Measurements from ENCODE around the gene TRAF7.
"Not testable (repeated sequence)": the region's sequence is repeated elsewhere in the genome, so short reads cannot be mapped to it uniquely, and the experiment has no call there.

Gene TRAF7

DNA sequence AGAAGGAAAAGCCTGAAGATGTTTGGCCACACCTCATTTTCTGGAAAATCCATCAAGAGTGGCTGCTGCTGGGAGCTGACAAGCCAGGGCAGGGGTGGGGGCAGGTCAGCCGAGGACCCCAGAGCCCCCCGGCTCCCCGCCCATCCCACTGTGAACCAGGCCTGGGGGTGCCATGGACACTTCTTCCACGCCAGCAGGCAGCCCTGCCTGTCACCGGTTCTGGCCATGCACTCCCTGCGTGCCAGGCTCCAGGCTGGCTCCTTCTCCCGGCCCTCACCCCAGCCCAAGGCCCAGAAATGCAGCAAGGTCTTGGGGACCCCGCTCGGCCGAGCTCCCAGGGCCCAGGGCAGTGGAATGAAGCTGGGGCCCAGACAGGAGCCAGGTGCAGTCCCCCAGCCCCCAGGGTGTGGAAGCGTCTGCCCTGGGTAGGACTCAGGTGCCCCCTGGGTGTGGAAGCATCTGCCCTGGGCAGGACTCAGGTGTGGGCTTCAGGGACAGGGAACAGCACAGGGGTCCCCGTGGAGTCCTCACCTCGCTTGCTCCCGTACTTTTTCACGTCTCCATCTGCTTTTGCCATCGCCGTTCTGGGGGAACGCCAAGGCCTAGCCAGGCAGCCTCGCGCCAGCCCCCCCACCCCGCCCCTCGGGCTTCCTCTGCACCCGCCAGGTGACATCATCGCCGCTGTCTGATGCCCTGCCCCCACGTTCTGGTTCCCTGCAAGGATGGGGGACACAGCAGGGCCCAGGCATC, 32.5 kb upstream of the TRAF7 start:
- not testable (repeated sequence) for DNase-seq

DNA sequence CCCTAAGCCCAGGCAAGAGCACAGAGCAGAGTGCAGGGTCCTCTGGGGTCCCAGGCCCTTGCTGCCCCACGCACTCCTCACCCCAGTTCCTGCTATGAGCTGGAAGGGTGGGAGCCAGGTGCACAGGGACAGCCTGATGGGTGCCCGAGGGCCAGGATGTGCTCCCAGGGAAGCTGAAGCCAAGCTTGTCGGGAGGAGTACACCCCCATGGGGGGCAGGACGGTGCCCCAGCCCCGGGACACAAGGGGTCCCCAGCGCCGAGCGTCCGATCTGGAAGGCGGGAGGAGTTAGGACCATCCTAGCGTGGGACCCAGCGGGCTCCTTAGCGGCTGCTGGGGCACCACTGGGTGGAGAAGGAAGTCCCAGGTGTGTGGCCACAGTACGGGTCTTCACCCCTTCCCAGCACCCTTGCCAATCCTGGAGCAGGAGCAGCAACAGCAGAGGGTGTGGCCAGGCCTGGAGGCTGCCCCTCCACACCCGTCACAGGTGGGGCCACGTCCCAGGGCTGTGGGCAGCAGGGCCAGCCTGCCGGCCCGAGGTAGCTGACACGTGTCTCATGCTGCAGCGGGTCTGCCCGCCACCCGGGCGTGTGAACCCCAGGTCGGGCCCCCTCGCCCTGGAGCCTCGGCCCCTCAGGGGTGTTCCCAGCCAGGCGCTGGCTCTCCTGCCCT, 31.7 kb upstream of the TRAF7 start:
- DNase-seq: not testable (repeated sequence)

DNA sequence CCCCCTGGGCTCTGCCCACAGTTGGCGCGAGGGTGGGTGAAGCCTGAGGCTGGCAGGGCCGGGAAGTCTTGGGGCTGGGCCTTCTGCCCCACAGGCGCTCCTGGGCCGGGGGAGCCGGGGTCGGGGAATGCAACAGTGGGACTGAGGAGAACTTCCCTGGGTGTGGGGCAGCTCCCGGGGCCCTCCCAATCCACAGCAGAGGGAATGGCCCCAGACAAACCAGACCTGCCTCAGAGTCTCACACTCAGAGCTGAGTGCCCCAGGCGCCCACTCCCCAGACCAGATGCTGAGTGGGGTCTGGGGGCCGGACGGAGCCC, 31.2 kb upstream of the TRAF7 start:
- DNase-seq: not testable (repeated sequence)

DNA sequence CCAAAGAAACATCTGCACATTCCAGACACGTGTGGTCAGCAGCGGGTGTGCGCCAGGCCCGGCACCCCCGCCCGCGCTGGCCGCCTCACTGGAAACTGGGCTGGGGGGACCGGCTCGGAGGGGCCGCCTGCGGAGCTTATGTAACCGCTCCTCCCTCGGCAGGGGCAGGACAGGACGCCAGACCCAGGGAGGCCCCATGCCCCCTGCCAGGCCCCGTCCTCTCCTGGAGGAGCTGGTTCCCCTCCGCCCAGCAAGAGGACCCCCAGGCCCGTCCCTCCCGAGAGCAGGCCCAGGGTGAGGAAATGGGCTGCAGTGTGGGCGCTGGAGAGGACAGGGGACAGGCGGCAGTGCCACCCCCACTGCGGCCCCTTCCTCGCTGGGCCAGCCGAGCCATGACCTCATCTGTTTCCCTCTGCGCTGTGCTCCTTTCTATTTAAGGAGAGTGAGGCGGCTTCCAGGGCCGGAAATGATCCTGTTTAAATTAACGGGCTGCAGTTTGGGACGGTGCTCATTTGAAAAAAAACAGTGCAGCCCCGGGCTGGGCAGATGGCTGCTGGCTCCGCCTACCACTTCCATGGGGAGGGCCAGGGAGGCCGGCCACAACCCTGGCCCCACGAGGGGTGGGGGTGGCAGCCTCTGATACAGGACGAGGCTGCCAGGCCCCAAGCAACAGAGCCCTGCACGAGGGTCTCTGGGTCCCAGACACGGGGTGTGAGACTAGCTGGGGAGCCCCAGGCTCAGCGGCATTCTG, 30.7 kb upstream of the TRAF7 start:
- not testable (repeated sequence) for DNase-seq

DNA sequence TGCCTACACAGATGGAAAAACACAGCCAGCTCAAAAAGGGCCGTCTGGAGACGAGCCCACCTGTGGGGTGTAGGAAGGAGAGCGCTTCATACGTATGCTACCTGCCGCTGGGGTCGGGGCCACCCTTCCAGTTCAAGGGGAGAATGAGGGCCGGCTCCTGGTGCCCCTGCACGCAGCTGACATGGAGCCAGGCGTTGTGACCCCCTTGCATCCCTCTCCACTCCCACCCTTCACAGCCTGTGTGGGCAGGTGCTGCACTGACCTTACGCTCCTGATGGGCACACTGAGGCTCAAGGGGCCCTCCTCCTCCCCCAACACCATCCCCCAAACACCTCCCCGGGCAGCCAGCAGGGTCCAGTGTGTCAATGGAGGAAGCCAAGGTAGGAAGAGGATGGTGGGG, 30.0 kb upstream of the TRAF7 start:
- not testable (repeated sequence) for DNase-seq

DNA sequence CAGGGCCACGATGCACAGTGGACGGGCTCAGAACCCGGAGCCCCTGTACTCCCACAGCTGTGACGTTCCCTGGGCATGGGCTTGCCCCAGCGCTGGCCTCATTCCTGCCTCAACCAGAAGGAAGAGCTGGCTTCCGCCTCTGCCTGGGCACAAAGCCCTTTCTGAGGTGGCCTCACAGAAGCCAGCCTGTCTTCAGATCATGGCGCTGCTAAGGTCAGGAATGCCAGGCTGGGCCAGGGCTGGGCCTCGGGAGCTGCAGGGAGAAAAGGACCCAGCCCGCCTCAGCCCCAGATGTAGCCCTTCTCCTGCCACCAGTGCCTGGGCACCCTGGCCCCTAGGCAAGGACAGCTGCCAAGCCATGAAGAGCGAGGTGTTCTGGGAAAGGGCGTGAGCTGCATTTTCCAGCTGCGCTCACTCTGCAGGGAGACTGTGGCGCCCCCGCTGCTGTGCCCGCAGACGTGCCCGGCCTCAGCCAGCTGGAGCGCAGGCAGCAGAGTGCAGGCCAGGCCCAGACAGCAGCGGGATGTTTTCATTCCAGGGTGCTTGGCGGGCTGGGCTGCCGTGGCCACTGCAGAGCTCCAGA, 29.3 kb upstream of the TRAF7 start:
- not testable (repeated sequence) for DNase-seq

DNA sequence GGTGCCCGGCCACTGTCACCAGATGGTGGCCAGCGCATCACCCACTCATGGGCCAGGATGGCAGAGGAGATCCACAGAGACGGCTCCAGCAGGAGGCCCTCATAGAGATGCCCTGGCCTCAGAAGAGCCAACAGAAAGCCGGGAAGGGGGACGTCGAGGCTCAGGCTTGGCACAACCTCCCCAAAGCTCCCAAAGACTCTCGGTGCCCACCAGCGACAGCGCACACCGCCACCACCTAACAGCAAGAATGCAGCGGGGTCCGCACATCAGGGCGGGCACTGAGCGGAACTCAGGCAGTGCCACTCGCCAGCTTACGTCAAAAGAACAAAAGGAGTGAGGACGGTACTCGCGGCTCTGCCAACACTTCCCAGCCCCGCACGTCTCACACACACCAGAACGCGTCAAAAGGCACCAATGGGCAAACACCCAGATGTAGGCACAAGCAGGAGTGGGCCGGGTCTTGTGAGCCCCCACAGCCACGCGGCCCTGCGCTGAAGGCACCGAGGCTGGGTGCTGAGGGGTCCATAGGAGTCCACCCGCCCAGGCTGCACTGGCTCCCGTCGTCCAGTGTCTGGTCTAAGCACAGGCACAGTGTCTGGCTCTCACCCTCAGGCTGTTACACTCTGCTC, 28.5 kb upstream of the TRAF7 start:
- not testable (repeated sequence) for DNase-seq

DNA sequence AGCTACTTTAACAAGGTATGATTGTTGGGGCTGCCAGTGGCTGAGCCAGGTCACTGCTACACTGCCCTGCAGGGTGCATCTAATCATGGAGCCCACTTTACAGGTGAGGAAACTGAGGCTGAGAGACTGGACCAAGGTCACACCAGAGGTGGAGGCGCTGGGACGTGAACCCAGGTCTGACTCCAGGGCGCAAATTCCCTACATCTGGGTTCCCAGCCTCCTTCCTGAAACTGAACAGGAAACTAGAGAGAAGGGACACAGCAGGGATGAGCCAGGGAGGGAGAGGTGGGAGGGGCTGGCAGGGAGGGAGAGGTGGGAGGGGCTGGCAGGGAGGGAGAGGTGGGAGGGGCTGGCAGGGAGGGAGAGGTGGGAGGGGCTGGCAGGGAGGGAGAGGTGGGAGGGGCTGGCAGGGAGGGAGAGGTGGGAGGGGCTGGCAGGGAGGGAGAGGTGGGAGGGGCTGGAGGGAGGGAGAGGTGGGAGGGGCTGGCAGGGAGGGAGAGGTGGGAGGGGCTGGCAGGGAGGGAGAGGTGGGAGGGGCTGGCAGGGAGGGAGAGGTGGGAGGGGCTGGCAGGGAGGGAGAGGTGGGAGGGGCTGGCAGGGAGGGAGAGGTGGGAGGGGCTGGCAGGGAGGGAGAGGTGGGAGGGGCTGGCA, 27.8 kb upstream of the TRAF7 start:
- DNase-seq: peak; percentile 68

DNA sequence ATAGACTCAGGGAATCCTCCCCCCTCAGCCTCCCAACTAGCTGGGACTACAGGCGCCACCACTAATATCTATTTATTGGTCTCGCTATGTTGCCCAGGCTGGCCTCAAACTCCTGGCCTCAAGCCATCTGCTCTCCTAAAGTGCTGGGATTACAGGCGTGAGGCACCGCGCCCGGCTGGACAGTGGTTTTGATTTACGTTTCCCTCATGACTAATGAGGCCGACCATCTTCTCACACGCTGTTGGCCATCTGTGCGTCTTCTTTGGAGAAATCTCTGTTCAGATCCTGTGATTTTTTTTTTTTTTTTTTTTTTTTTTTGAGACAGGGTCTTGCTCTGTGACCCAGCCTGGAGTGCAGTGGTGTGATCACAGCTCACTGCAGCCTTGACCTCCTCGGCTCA, 26.3 kb upstream of the TRAF7 start:
- DNase-seq: not testable (repeated sequence)

DNA sequence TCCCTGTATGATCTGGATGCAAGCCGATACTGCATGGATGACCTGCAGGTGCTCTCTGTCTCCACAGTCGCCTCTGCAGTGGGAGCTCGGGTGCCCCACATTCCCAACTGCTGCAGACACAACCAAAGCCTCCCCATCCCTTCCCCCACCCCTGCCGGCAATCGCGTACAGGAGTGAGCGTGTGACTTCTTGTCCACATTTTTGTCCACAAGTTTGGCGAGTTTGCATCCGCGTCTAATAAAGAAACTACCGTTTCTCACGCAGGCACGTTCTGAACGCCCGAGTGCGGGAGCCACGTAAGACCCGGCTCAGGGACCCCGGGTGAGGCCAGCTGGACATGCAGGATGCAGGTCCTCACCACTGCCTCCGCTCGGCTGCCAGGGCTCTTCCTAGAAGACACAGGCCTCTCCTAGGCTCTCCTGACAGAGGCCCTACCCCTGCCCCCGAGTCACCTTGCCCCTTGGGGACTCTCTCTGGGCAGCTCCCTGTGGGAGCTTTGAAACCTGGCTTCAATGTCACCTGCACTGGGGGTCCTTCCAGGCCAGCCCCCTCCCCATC, 25.6 kb upstream of the TRAF7 start:
- not testable (repeated sequence) for DNase-seq

DNA sequence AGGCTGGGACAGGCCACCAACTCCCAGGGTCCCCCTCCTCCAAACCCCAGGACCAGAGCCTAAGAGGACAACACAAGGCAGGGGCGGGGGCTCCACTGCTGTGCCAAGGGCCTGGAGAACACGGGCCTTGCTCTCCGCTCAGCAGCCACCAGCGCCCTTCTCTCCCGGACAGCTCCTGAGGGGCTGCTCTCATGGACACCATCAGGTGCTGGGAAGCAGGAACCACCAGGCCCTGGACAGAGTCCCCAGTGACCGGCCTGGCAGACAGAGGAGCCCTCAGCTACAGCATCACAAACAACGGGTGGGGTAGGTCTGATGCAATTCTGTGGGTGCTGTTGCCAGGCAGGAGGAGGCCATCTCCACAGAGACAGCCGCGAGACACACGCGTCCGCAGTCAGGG, 21.8 kb upstream of the TRAF7 start:
- DNase-seq: not testable (repeated sequence)

DNA sequence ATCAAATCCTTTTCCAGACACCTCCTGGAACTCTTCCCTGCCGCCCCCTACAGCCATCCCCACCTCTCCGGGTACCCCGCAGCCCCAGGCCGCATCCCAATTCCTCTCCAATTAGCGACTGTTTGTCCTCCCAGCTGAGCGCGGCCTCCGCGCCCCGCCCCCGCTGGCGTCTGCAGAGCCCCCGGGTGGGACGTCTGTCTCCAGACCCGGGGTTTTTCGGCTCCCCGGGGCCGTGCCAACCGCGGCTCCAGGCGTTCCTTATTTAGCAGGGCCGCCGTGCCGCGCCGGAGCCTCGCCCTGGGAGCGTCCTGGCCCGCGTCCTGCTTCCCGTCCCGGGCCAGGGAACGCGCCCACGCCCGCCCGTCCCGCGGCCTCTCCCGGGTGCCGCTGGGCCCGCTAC, 20.5 kb upstream of the TRAF7 start:
- DNase-seq: not testable (repeated sequence)

DNA sequence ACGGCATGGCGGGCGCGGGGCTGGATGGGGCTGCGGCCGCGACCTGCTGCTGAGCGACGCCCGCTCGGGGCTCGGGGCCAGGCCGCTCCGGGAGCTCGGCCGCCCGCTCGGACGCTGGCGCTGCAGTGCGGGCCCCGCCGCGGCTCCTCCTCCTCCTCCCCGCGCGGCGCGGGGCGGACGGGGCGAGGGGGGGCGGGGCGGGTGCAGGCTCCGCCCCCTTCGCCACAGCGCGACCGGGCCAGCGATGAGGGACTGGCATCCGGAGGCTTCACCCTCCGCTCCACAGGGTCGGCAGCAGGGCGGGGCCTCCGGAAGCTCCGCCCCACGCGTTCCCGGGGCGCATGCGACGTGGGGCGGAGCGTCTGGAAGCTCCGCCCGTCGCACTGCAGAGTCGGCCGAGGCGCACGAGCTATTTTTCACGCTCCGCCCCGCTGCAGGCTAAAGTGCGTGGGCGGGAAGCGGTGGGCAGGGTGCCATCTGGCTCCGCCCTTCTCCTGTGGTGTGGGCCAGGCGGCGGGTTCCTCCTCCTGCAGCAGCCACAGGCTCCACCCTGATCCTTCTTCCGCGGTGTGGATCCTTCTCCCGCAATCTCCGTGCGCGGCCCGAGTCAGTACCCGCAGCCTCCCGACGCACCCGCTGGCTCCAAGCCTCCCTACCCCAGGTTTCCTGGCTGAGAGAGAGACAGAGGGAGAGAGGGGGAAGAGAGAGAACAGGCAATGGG, 19.7 kb upstream of the TRAF7 start, which contains the start of gene PKD1:
Gene PKD1, minus strand, starts transcription at position 129 of the 721 bp plus-strand sequence. CDS start 209 bp downstream, outside the sequence.
- peak; percentile 98 for DNase-seq

DNA sequence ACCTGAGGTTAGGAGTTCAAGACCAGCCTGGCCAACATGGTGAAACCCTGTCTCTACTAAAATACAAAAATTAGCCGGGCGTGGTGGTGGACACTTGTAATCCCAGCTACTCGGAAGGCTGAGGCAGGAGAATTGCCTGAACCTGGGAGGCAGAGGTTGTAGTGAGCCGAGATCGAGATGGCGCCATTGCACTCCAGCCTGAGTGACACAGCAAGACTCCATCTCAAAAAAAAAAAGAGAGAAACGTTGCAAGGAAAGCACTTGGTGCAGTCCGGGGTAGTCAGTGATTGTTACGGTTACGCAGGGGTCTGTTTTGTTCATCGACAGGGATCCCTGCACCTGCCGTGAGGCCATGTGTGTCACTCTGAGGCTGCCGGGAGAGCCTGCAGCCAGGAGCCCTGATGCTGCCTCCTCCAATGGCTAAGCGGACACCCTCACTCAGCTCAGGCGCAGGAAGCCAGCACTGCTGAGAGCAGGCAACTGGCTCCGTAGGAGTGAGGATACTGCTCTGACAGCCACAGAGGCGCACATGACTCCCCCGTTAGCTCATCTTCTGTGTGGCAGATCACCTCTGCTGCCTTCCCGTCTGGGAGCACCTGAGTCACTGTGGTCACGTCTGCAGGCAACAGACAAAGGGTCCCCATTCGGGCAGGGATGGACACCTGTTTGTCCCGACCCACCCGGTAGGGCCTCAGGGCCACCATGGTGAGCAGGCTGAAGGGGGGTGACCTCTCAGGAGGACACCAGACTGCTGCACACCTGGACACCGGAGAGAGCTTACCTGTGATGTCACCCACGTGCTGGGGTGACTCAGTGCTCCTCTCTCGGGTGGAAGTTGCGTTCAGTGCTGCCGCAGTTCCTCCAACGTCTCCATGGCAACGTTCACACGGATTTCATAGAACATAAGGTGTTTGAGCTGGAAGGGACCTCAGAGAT, 12.4 kb upstream of the TRAF7 start:
- DNase-seq: no peak

DNA sequence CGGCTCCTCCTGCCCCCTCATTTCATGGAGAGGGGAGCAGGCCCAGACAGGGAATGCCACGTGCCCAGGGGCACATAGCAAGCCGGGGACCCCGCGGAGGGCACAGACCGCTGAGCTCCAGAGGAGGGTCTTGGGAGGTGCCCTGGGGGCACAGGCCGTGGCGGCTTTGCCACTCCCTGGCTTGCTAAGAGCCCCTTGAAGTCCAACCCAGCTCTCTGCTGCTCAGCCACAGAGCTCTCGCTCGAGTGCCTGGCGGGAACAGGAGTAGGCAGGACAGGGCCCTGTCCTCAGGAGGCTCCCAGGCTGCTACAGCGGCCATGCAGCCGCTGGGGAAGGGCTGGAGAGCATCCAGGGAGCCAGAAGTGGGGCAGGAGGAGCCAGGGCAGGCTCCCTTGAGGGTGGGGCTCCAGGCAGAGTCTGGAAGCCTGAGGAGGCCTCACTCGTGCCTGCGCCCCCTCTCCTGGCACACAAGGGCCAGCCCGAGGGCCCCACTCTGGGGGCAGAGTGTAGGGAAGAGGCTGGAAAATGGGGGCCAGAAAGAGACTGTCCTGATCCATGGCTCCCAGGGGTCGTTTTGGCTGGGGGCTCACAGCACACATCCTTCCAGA, 11.6 kb upstream of the TRAF7 start:
- DNase-seq: no peak

DNA sequence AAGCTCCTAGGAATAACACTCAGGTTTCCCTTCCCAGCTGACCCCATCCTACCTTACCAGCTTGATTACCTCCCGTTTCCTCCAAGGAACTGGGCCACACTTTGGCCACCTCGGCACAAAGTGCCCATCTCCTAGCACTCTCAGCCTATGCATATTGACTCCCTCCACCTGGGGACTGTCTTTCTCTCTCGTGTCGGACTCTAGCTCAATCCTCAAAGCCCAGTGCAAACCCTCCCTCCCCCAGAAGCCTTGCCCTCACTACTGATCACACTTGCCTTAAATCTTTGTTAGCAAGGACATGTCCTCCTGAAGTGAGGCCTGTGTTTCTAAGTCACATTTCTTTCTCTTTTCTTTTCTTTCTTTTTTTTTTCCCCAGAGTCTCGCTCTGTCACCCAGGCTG, 9.7 kb upstream of the TRAF7 start:
- DNase-seq: no peak

DNA sequence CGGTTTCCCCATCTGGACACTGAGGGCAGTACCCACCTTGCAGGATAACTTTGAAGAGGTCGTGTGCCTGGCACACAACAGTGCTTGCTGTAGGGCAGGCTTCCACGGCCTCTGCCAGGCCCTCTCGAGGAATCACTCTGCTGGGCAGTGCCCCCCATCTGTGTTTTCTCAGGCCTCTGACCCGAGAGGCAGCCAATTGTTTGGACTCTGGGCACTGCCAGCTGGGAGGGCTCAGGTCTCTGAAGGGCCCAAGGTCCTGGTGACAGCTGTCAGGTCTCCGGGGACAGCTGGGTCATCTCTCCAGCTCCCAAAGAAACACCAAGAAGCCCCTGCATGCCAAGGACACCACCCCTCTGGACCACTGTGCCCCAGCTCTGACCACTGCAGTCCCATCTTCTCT, 8.2 kb upstream of the TRAF7 start:
- DNase-seq: no peak

DNA sequence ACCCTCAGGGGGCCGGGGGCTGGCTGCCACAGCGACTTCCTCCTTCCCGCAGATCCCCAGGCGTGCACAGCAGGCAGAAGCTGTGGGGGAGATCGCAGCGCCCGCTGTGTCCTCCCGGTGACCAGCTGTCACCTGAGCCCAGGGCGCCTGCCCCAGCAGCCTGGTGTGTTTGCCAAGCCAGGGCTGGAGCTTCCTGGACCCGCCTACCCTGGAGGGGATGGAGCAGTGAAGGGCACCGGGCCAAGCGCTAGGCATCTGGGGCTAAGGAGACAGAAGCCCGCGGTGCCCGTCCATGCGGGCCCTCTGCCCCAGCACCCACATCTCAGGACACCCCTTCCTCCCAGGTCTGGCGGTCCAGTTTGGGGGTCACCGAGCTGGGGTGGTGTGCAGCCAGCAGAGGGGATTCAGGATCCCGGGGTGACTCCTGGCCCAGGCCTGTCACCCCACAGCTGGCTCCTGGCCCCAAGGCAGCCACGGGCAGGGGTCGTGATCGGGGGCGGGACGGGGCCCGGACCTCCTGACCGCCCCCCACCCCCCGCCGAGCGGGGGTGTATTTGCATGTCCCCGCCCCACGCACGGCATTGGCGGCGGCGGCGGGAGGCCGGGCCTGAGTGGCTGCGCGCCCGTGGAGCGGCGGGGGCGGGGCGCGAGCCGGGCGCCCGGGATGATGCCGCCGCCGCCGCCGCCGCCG, 7.5 kb upstream of the TRAF7 start, which contains the start of gene RAB26:
Gene RAB26, plus strand, starts transcription at position 645 of the 691 bp plus-strand sequence. CDS start 159 bp downstream, outside the sequence.
- peak; percentile 36 for DNase-seq
